T-cell (primary cell): Measurements from ENCODE around the gene ATL2. TPM values are rescaled to one million over a fixed set of nuclear protein-coding genes. Genes with fewer than 3 reads are reported as not detected.
"Not testable (repeated sequence)": the region's sequence is repeated elsewhere in the genome, so short reads cannot be mapped to it uniquely, and the experiment has no call there.

ENCODE experiments used
- ATAC-seq, 4 experiments: fragments of 200-7000 bp in 3 of 4; fragments of 150-1000 bp in 1 of 4; cut with Tn5 transposase; replicated peaks in 1 of 4; 1 replicate in 3 of 4; 2 replicates in 1 of 4; pipeline ENCODE4 v1.10.0; 2021; ENCODE audit warnings: moderate library complexity in 3 of 4, mild to moderate bottlenecking in 2 of 4, moderate number of reproducible peaks in 1 of 4
- CTCF ChIA-PET, 2 donors: fragments of 300-600 bp; sonication (Branson Sonifier 250); formaldehyde crosslinking; loops; one replicate each; lab custom pipeline; 2022; ENCODE audit warnings: antibody characterized with exemption in 2 of 2; lab: Charles Lee
- POLR2A ChIA-PET, 2 donors: fragments of 300-600 bp; sonication (Branson Sonifier 250); formaldehyde crosslinking; loops; one replicate each; lab custom pipeline; 2022; ENCODE audit warnings: antibody characterized with exemption in 2 of 2; lab: Charles Lee
- DNase-seq, 35 experiments: peaks; one replicate each; pipeline versions ENCODE4 v3.0.0 to v3.0.0-alpha.2; 2013 to 2023
- H3K27ac ChIP-seq: one replicate; pipeline ENCODE4 v1.5.1; 2013; ENCODE audit warnings: low read length
- H3K27me3 ChIP-seq, 2 experiments: replicated peaks in 1 of 2; 1 replicate in 1 of 2; 2 replicates in 1 of 2; pipeline versions ENCODE4 v1.6.1 to v1.7.0; 2013; ENCODE audit warnings: low read length in 1 of 2, mixed read lengths in 1 of 2; ENCODE audit not compliant: control insufficient read depth in 2 of 2, insufficient read depth in 2 of 2; ENCODE audit errors: extremely low read depth in 1 of 2
- H3K36me3 ChIP-seq, 2 donors: 1 replicate in 1 of 2; 2 replicates in 1 of 2; pipeline versions ENCODE4 v1.6.1 to v1.7.0; 2013; ENCODE audit warnings: low read length in 1 of 2; ENCODE audit not compliant: control insufficient read depth in 2 of 2, insufficient read depth in 1 of 2; ENCODE audit errors: extremely low read depth in 1 of 2
- H3K4me1 ChIP-seq, 2 experiments: 1 replicate in 1 of 2; 2 replicates in 1 of 2; pipeline versions ENCODE4 v1.6.1 to v1.7.0; 2013; ENCODE audit warnings: low read length in 2 of 2, mixed read lengths in 1 of 2; ENCODE audit not compliant: insufficient read depth in 2 of 2, control insufficient read depth in 1 of 2; ENCODE audit errors: extremely low read depth in 1 of 2
- H3K4me3 ChIP-seq, 2 donors: 1 replicate in 1 of 2; 2 replicates in 1 of 2; pipeline versions ENCODE4 v1.5.1 to v1.7.0; 2013; ENCODE audit warnings: mild to moderate bottlenecking in 2 of 2, low read length in 1 of 2, moderate library complexity in 1 of 2; ENCODE audit not compliant: control insufficient read depth in 1 of 2; ENCODE audit errors: extremely low read depth in 1 of 2
- H3K9me3 ChIP-seq: 2 replicates; pipeline ENCODE4 v1.7.0; 2013
- H3K27ac Mint-ChIP-seq, 2 donors: one replicate each; pipeline ENCODE4 v1.8.0; 2020 to 2021; ENCODE audit warnings: mild to moderate bottlenecking in 2 of 2, mixed read lengths in 2 of 2
- H3K27me3 Mint-ChIP-seq, 2 donors: one replicate each; pipeline ENCODE4 v1.8.0; 2021 to 2022; ENCODE audit warnings: mixed read lengths in 2 of 2
- H3K36me3 Mint-ChIP-seq: one replicate; pipeline ENCODE4 v1.8.0; 2021; ENCODE audit warnings: mixed read lengths
- H3K4me1 Mint-ChIP-seq, 3 donors: one replicate each; pipeline ENCODE4 v1.8.0; 2020 to 2022; ENCODE audit warnings: mixed read lengths in 3 of 3, mild to moderate bottlenecking in 1 of 3
- H3K4me3 Mint-ChIP-seq, 3 donors: one replicate each; pipeline ENCODE4 v1.8.0; 2020 to 2022; ENCODE audit warnings: mild to moderate bottlenecking in 3 of 3, mixed read lengths in 3 of 3, moderate library complexity in 3 of 3
- H3K9me3 Mint-ChIP-seq, 3 donors: one replicate each; pipeline ENCODE4 v1.8.0; 2020 to 2022; ENCODE audit warnings: mixed read lengths in 3 of 3
- WGBS: methylation state at CpG from one replicate; pipeline ENCODE4 v1.1.5; 2013; ENCODE audit warnings: missing lambda C conversion rate; ENCODE audit not compliant: insufficient coverage; 5-methylcytosine and 5-hydroxymethylcytosine counted together
- total RNA-seq, 35 experiments: library from RNA in 6 of 35; stranded (reverse) in 6 of 35; fragments of 120-200 nt in 1 of 35; gene quantifications; one replicate each; pipeline versions ENCODE4 v1.2.1 to v1.2.4 and lab custom pipeline; 2013 to 2026

Gene ATL2
- total RNA-seq, 5 donors from 2014 or later (not counting 1 experiment from before 2014, with no cell fraction given): 43.6 to 60.1 (median 50.0) TPM

- CTCF ChIA-PET: interaction anchor here in 1 of 2 donors (0.7 kb wide), 1 partner anchor 402 kb away, joined by 3 read pairs; no protein-coding TSS in a partner anchor
Measured at GRCh38 chr2:38279201-38279600, 97.9 kb downstream of the ATL2 start.

DNA sequence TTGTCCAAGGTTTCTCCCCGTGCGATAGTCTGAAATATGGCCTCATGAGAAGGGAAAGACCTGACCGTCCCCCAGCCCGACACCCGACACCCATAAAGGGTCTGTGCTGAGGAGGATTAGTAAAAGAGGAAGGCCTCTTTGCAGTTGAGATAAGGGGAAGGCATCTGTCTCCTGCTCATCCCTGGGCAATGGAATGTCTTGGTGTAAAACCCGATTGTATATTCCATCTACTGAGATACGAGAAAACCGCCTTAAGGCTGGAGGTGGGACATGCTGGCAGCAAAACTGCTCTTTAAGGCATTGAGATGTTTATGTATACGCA, 99.0 kb downstream of the ATL2 start:
- H3K4me3 Mint-ChIP-seq, H3K9me3 Mint-ChIP-seq, H3K4me1 ChIP-seq, H3K36me3 Mint-ChIP-seq, H3K27ac Mint-ChIP-seq, H3K4me1 Mint-ChIP-seq, H3K27me3 Mint-ChIP-seq, CTCF ChIA-PET, H3K9me3 ChIP-seq, H3K27ac ChIP-seq, ATAC-seq, H3K4me3 ChIP-seq, H3K36me3 ChIP-seq, POLR2A ChIA-PET, DNase-seq, H3K27me3 ChIP-seq: not testable (repeated sequence)
- no CpG with 5 or more reads among the region's 9 CpGs for WGBS

More at GRCh38 chr2:38279201-38279600, 97.9 kb downstream of the ATL2 start:
- no peak for ATAC-seq
- Histone ChIP-seq H3K9me3 (no peaks in the 10 kb centered on the region), H3K27me3 (peaks cover 0 to 7% of the 10 kb centered on the region in 2 experiments), H3K4me1 (no peaks in the 10 kb centered on the region), H3K36me3 (no peaks in the 10 kb centered on the region), H3K4me3 (no peak overlapping the region), H3K27ac (no peak overlapping the region)
- H3K4me1 Mint-ChIP-seq: peaks cover 4 to 6% (median 5%) of the 10 kb centered on the region in 3 donors
- no peaks in the 10 kb centered on the region for H3K36me3 Mint-ChIP-seq
- no peak overlapping the region for H3K27ac Mint-ChIP-seq
- no peak for DNase-seq
- no peak overlapping the region for H3K4me3 Mint-ChIP-seq
- no peaks in the 10 kb centered on the region for H3K9me3 Mint-ChIP-seq
- H3K27me3 Mint-ChIP-seq: peaks cover 4 to 11% of the 10 kb centered on the region in 2 donors
- POLR2A ChIA-PET: no interaction called here
- 31% methylated on average over 2 of the region's 4 CpGs for WGBS

GRCh38 chr2:38277245-38278116, 99.6 kb downstream of the ATL2 start:
- H3K27ac Mint-ChIP-seq: no peak overlapping the region
- Histone ChIP-seq H3K4me3 (no peak overlapping the region), H3K4me1 (no peaks in the 10 kb centered on the region), H3K27me3 (peaks cover 0 to 5% of the 10 kb centered on the region in 2 experiments), H3K36me3 (no peaks in the 10 kb centered on the region), H3K27ac (no peak overlapping the region), H3K9me3 (no peaks in the 10 kb centered on the region)
- H3K9me3 Mint-ChIP-seq: no peaks in the 10 kb centered on the region
- no peak for ATAC-seq
- POLR2A ChIA-PET: no interaction called here
- H3K4me1 Mint-ChIP-seq: peaks cover 0 to 2% (median 2%) of the 10 kb centered on the region in 3 donors
- DNase-seq: no peak
- no peaks in the 10 kb centered on the region for H3K27me3 Mint-ChIP-seq
- no peaks in the 10 kb centered on the region for H3K36me3 Mint-ChIP-seq
- CTCF ChIA-PET: interaction anchor here (0.6 to 0.7 kb wide), 3 partner anchors 22 to 48 kb away, joined by 3 read pairs; no protein-coding TSS in a partner anchor
- no CpG with 5 or more reads among the region's 6 CpGs for WGBS
- H3K4me3 Mint-ChIP-seq: no peak overlapping the region

DNA sequence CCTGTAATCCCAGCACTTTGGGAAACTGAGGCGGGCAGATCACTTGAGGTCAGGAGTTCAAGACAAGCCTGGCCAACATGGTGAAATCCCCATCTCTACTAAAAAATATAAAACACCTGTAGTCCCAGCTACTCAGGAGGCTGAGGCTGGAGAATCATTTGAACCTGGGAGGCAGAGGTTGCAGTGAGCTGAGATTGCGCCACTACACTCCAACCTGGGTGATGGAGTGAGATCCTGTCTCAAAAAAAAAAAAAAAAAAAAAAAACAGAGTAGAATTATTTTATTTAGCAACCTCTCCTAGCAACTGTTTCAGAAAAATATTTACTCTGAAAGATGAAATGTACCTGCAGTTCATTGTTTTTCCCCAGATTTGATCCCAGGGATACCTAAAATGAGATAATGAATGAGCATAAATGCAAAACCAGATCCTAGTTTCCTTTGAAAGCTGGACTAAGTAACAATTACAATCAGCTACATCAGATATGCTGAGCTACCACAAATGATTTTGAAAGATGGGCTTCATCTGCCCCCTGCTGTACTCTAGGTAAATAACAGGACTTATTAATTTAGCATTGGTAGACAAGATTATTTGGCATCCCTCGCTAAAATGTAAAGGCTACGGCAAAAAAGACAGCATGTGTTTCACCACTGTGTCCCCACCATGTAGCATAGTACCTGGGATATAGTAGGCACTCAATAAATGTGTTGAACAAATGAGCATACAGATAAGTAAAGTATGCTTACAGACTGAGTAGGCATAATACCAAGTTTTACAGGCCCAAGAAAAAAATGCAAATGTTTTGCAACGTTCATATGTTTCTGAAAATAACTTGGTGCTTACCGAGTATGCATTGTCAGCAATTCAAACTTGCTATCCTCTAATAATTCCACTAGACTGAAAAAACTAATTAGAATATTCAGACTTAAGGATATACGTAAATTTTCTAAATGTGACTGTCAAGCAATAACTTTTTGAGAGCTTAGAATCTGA, 102.5 kb downstream of the ATL2 start:
- no peaks in the 10 kb centered on the region for H3K36me3 ChIP-seq
- ATAC-seq: peak in 3 of 4 experiments; percentile 38 to 57 (median 43)
- no peak overlapping the region for H3K27ac ChIP-seq
- no peak overlapping the region for H3K4me3 ChIP-seq
- peak in 18 of 35 experiments; percentile 4 to 62 (median 10) for DNase-seq
- H3K27me3 ChIP-seq: peaks cover 0 to 3% of the 10 kb centered on the region in 2 experiments
- WGBS: 76% methylated on average over 3 of the region's 7 CpGs
- Mint-ChIP-seq H3K4me1 (peaks cover 0 to 2% (median 2%) of the 10 kb centered on the region in 3 donors), H3K27ac (no peak overlapping the region), H3K9me3 (no peaks in the 10 kb centered on the region), H3K27me3 (no peaks in the 10 kb centered on the region), H3K36me3 (no peaks in the 10 kb centered on the region), H3K4me3 (no peak overlapping the region)
- no peaks in the 10 kb centered on the region for H3K9me3 ChIP-seq
- POLR2A ChIA-PET: interaction anchor here in 1 of 2 donors (0.7 kb wide), 1 partner anchor 859 kb away, joined by 6 read pairs; no protein-coding TSS in a partner anchor
- no peaks in the 10 kb centered on the region for H3K4me1 ChIP-seq
- CTCF ChIA-PET: interaction anchor here (0.5 to 1.6 kb wide), 14 partner anchors 10 to 878 kb away, joined by 3 to 10 read pairs (median 4); partner anchors contain the start of gene RMDN2 (in 1 of the 2)

- no peak for DNase-seq
- Histone ChIP-seq H3K4me1 (no peaks in the 10 kb centered on the region), H3K27ac (no peak overlapping the region), H3K36me3 (no peaks in the 10 kb centered on the region), H3K27me3 (peaks cover 0 to 3% of the 10 kb centered on the region in 2 experiments), H3K9me3 (no peaks in the 10 kb centered on the region), H3K4me3 (no peak overlapping the region)
- Mint-ChIP-seq H3K9me3 (no peaks in the 10 kb centered on the region), H3K4me3 (no peak overlapping the region), H3K36me3 (no peaks in the 10 kb centered on the region), H3K27me3 (no peaks in the 10 kb centered on the region), H3K4me1 (peaks cover 0 to 2% (median 2%) of the 10 kb centered on the region in 3 donors), H3K27ac (no peak overlapping the region)
- ATAC-seq: no peak
- WGBS: 100% methylated on average over 1 of the region's 3 CpGs
- ChIA-PET POLR2A (no interaction called here), CTCF (no interaction called here)
Measured at GRCh38 chr2:38271697-38272096, 105.4 kb downstream of the ATL2 start.

- Mint-ChIP-seq H3K4me1 (peaks cover 0 to under 1% (median under 1%) of the 10 kb centered on the region in 3 donors), H3K36me3 (no peaks in the 10 kb centered on the region), H3K4me3 (no peak overlapping the region), H3K27ac (no peak overlapping the region), H3K9me3 (no peaks in the 10 kb centered on the region), H3K27me3 (no peaks in the 10 kb centered on the region)
- Histone ChIP-seq H3K9me3 (no peaks in the 10 kb centered on the region), H3K4me1 (no peaks in the 10 kb centered on the region), H3K36me3 (no peaks in the 10 kb centered on the region), H3K4me3 (no peak overlapping the region), H3K27me3 (peaks cover 0 to 3% of the 10 kb centered on the region in 2 experiments), H3K27ac (no peak overlapping the region)
- ChIA-PET CTCF (no interaction called here), POLR2A (interaction anchor here in 1 of 2 donors (0.6 kb wide), 1 partner anchor 552 kb away, joined by 3 read pairs; no protein-coding TSS in a partner anchor)
- ATAC-seq (no peak), DNase-seq (no peak)
- WGBS: no CpG with 5 or more reads among the region's 1 CpG
Measured at GRCh38 chr2:38269421-38269820, 107.7 kb downstream of the ATL2 start.
